Vagina (tissue), 2 donors: ENCODE results near the gene PCSK5.

Experiments used
- POLR2A ChIP-seq, 2 donors: fragments of 450-650 bp; IDR thresholded peaks; one replicate each; pipeline ENCODE4 v1.6.1; 2017; ENCODE audit warnings: antibody characterized with exemption in 2 of 2, mild to moderate bottlenecking in 2 of 2, moderate library complexity in 2 of 2
- POLR2AphosphoS5 ChIP-seq, 2 donors: sonication (generic); formaldehyde crosslinking; IDR thresholded peaks; one replicate each; pipeline ENCODE4 v1.9.0; 2017; ENCODE audit warnings: antibody characterized with exemption in 2 of 2, mild to moderate bottlenecking in 2 of 2, low read depth in 1 of 2; ENCODE audit not compliant: insufficient read depth in 1 of 2
- TF ChIP-seq, protein P1 (sequence below), 3 experiments: fragments of 450-650 bp in 2 of 3; fragments of 200-600 bp in 1 of 3; sonication (generic) in 1 of 3; IDR thresholded peaks; one replicate each; pipeline ENCODE4 v1.5.1; 2017 to 2019; ENCODE audit warnings: antibody characterized with exemption in 3 of 3, mild to moderate bottlenecking in 2 of 3, moderate library complexity in 2 of 3

GRCh38 chr9:75866273-75866871 lies 24.1 kb upstream of the PCSK5 start:
- TF ChIP-seq, protein P1, sequence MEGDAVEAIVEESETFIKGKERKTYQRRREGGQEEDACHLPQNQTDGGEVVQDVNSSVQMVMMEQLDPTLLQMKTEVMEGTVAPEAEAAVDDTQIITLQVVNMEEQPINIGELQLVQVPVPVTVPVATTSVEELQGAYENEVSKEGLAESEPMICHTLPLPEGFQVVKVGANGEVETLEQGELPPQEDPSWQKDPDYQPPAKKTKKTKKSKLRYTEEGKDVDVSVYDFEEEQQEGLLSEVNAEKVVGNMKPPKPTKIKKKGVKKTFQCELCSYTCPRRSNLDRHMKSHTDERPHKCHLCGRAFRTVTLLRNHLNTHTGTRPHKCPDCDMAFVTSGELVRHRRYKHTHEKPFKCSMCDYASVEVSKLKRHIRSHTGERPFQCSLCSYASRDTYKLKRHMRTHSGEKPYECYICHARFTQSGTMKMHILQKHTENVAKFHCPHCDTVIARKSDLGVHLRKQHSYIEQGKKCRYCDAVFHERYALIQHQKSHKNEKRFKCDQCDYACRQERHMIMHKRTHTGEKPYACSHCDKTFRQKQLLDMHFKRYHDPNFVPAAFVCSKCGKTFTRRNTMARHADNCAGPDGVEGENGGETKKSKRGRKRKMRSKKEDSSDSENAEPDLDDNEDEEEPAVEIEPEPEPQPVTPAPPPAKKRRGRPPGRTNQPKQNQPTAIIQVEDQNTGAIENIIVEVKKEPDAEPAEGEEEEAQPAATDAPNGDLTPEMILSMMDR (IDR thresholded peaks at IDR 0.05), result peak; percentile 34 to 60 (median 50)
- no peak for TF ChIP-seq POLR2A (IDR thresholded peaks at IDR 0.05)
- no peak for TF ChIP-seq POLR2AphosphoS5 (IDR thresholded peaks at IDR 0.05; ENCODE audit: insufficient read depth in 1 of 2, low read depth in 1 of 2)
